ENCODE results near the gene CD300H.

Gene CD300H

GRCh38 chr17:74567397-74567796 is at the start of gene CD300H:
Gene CD300H, minus strand, starts transcription at chr17:74567509.
- DNase-seq = no peak

GRCh38 chr17:74616696-74617095 is 49.4 kb upstream of the CD300H start:
- DNase-seq = no peak

GRCh38 chr17:74612046-74612445 is 44.7 kb upstream of the CD300H start:
- DNase-seq = no peak

GRCh38 chr17:74610108-74610507 is 42.8 kb upstream of the CD300H start:
- no peak for DNase-seq

- DNase-seq = no peak
Measured at GRCh38 chr17:74608511-74608910, 41.2 kb upstream of the CD300H start.

GRCh38 chr17:74607221-74607620 is 39.9 kb upstream of the CD300H start:
- DNase-seq = no peak

- DNase-seq = no peak
Measured at GRCh38 chr17:74606050-74606449, 38.7 kb upstream of the CD300H start.

GRCh38 chr17:74605361-74605760 is 38.1 kb upstream of the CD300H start:
- DNase-seq = no peak

- no peak for DNase-seq
Measured at GRCh38 chr17:74604761-74605160, 37.5 kb upstream of the CD300H start.

- DNase-seq = no peak
Measured at GRCh38 chr17:74604200-74604599, 36.9 kb upstream of the CD300H start.

- DNase-seq = no peak
Measured at GRCh38 chr17:74603746-74604145, 36.4 kb upstream of the CD300H start.

GRCh38 chr17:74603037-74603635 is 35.8 kb upstream of the CD300H start:
- no peak for DNase-seq

- DNase-seq = peak; percentile 42
Measured at GRCh38 chr17:74601944-74602572, 34.7 kb upstream of the CD300H start.

GRCh38 chr17:74599448-74599939 is 32.2 kb upstream of the CD300H start:
- DNase-seq = no peak

GRCh38 chr17:74599023-74599399 is 31.7 kb upstream of the CD300H start:
- no peak for DNase-seq

- DNase-seq = no peak
Measured at GRCh38 chr17:74598346-74599022, 31.2 kb upstream of the CD300H start.

- no peak for DNase-seq
Measured at GRCh38 chr17:74597069-74597790, 29.9 kb upstream of the CD300H start.

- no peak for DNase-seq
Measured at GRCh38 chr17:74595037-74595750, 27.9 kb upstream of the CD300H start.

- DNase-seq = no peak
Measured at GRCh38 chr17:74592087-74592990, 25.0 kb upstream of the CD300H start, which contains the start of gene CD300LD. Gene CD300LD, minus strand, starts transcription at chr17:74592283. Its CDS starts 81 bp downstream, at chr17:74592202.

- no peak for DNase-seq
Measured at GRCh38 chr17:74591503-74591902, 24.2 kb upstream of the CD300H start.

GRCh38 chr17:74585711-74586110 is 18.4 kb upstream of the CD300H start:
- no peak for DNase-seq
